H1 (cell line): Measurements from ENCODE around the gene CGREF1. TPM values are rescaled to one million over a fixed set of nuclear protein-coding genes. Genes with fewer than 3 reads are reported as not detected.

Source experiments
- HDAC2 ChIP-seq, 2 experiments: fragments of 300-600 bp in 1 of 2; sonication (generic) in 1 of 2; IDR thresholded peaks; 2 replicates each; pipeline ENCODE4 v1.6.1; 2011 to 2012; ENCODE audit warnings: low read depth in 2 of 2, low read length in 2 of 2, mild to moderate bottlenecking in 2 of 2, moderate library complexity in 2 of 2, borderline replicate concordance in 1 of 2, inconsistent platforms in 1 of 2
- RBBP5 ChIP-seq: IDR thresholded peaks from 2 replicates; pipeline ENCODE4 v1.7.1; 2012; ENCODE audit warnings: low read depth, mild to moderate bottlenecking, inconsistent platforms, low read length, moderate library complexity, borderline replicate concordance
- polyA plus RNA-seq, 7 experiments: library from polyadenylated mRNA; depleted of rRNA in 3 of 7; stranded (reverse) in 5 of 7; unstranded in 2 of 7; fragments of >200 nt in 5 of 7; fragments of 200-250 nt in 2 of 7; gene quantifications; 1 replicate in 5 of 7; 2 replicates in 1 of 7; 4 replicates in 1 of 7; pipeline versions ENCODE4 v1.2.1 to v1.2.3, GENCODE V29; 2011 to 2013; ENCODE audit warnings: missing spikeins in 2 of 7, mixed read lengths in 2 of 7
- total RNA-seq: library from RNA; stranded (reverse); fragmentation: NEBNext Ultra II Directional; extraction: Animal tissue kit (Norgen Biotek cat#: 25700); gene quantifications from 2 replicates; pipeline ENCODE4 v1.2.1, GENCODE V29; 2021
- TF ChIP-seq, protein P1 (sequence below): fragments of 300-600 bp; sonication (generic); IDR thresholded peaks from 2 replicates; pipeline ENCODE4 v1.7.1; 2012; ENCODE audit warnings: low read length, moderate library complexity, mild to moderate bottlenecking, inconsistent platforms; ENCODE audit not compliant: insufficient replicate concordance
- TF ChIP-seq, protein P2 (sequence below): IDR thresholded peaks from 2 replicates; pipeline ENCODE4 v1.6.1; 2012; ENCODE audit warnings: inconsistent platforms

Gene CGREF1
- total and polyA plus RNA-seq, 2 of the 8 experiments (the other 6 are each of a cell fraction or from before 2014, with no cell fraction given) = 2.5 to 3.4 TPM

DNA sequence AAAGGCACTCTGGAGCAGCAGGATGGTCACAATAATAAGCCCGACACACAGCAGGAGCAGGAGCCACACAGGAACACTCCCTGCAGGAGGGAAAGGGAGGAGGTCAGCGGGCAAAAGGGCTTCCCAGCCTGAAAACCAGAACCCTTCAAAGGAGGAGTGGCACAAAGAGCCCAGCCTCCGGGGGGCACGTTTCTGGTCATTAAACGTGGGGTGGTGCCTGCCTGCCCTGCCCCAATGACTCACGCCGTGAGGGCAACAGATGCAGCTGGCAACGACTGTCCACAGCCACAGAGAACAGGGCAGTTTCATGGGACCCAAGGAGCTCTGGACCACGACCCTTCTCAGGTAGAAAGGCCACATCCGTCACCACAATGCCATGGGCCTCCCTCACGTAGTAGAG lies 12.5 kb upstream of the CGREF1 start (continued):
- TF ChIP-seq, protein P1, sequence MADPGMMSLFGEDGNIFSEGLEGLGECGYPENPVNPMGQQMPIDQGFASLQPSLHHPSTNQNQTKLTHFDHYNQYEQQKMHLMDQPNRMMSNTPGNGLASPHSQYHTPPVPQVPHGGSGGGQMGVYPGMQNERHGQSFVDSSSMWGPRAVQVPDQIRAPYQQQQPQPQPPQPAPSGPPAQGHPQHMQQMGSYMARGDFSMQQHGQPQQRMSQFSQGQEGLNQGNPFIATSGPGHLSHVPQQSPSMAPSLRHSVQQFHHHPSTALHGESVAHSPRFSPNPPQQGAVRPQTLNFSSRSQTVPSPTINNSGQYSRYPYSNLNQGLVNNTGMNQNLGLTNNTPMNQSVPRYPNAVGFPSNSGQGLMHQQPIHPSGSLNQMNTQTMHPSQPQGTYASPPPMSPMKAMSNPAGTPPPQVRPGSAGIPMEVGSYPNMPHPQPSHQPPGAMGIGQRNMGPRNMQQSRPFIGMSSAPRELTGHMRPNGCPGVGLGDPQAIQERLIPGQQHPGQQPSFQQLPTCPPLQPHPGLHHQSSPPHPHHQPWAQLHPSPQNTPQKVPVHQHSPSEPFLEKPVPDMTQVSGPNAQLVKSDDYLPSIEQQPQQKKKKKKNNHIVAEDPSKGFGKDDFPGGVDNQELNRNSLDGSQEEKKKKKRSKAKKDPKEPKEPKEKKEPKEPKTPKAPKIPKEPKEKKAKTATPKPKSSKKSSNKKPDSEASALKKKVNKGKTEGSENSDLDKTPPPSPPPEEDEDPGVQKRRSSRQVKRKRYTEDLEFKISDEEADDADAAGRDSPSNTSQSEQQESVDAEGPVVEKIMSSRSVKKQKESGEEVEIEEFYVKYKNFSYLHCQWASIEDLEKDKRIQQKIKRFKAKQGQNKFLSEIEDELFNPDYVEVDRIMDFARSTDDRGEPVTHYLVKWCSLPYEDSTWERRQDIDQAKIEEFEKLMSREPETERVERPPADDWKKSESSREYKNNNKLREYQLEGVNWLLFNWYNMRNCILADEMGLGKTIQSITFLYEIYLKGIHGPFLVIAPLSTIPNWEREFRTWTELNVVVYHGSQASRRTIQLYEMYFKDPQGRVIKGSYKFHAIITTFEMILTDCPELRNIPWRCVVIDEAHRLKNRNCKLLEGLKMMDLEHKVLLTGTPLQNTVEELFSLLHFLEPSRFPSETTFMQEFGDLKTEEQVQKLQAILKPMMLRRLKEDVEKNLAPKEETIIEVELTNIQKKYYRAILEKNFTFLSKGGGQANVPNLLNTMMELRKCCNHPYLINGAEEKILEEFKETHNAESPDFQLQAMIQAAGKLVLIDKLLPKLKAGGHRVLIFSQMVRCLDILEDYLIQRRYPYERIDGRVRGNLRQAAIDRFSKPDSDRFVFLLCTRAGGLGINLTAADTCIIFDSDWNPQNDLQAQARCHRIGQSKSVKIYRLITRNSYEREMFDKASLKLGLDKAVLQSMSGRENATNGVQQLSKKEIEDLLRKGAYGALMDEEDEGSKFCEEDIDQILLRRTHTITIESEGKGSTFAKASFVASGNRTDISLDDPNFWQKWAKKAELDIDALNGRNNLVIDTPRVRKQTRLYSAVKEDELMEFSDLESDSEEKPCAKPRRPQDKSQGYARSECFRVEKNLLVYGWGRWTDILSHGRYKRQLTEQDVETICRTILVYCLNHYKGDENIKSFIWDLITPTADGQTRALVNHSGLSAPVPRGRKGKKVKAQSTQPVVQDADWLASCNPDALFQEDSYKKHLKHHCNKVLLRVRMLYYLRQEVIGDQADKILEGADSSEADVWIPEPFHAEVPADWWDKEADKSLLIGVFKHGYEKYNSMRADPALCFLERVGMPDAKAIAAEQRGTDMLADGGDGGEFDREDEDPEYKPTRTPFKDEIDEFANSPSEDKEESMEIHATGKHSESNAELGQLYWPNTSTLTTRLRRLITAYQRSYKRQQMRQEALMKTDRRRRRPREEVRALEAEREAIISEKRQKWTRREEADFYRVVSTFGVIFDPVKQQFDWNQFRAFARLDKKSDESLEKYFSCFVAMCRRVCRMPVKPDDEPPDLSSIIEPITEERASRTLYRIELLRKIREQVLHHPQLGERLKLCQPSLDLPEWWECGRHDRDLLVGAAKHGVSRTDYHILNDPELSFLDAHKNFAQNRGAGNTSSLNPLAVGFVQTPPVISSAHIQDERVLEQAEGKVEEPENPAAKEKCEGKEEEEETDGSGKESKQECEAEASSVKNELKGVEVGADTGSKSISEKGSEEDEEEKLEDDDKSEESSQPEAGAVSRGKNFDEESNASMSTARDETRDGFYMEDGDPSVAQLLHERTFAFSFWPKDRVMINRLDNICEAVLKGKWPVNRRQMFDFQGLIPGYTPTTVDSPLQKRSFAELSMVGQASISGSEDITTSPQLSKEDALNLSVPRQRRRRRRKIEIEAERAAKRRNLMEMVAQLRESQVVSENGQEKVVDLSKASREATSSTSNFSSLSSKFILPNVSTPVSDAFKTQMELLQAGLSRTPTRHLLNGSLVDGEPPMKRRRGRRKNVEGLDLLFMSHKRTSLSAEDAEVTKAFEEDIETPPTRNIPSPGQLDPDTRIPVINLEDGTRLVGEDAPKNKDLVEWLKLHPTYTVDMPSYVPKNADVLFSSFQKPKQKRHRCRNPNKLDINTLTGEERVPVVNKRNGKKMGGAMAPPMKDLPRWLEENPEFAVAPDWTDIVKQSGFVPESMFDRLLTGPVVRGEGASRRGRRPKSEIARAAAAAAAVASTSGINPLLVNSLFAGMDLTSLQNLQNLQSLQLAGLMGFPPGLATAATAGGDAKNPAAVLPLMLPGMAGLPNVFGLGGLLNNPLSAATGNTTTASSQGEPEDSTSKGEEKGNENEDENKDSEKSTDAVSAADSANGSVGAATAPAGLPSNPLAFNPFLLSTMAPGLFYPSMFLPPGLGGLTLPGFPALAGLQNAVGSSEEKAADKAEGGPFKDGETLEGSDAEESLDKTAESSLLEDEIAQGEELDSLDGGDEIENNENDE = no peak
- TF ChIP-seq HDAC2 (IDR thresholded peaks at IDR 0.05; ENCODE audit: borderline replicate concordance in 1 of 2, low read depth in 2 of 2, low read length in 2 of 2) = no peak
- TF ChIP-seq, protein P2, sequence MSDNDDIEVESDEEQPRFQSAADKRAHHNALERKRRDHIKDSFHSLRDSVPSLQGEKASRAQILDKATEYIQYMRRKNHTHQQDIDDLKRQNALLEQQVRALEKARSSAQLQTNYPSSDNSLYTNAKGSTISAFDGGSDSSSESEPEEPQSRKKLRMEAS = no peak
- TF ChIP-seq RBBP5 = no peak
- TF ChIP-seq, all 59 proteins: peak for 0
